IPS DF 6.9 (cell line): ENCODE data around the gene BRD7.

Experiments
- DNase-seq: peaks from one replicate; pipeline ENCODE4 v3.0.0-alpha.2; 2013; ENCODE audit warnings: low read depth, low spot score
- H3K27ac ChIP-seq: one replicate; pipeline ENCODE4 v1.5.1; 2013; ENCODE audit warnings: low read length, control low read depth
- H3K27me3 ChIP-seq: 2 replicates; pipeline ENCODE4 v1.6.1; 2013; ENCODE audit warnings: mild to moderate bottlenecking, low read length; ENCODE audit not compliant: control insufficient read depth, insufficient read depth
- H3K36me3 ChIP-seq: 2 replicates; pipeline ENCODE4 v1.6.1; 2013; ENCODE audit warnings: low read length; ENCODE audit not compliant: control insufficient read depth, insufficient read depth
- H3K4me1 ChIP-seq: 2 replicates; pipeline ENCODE4 v1.6.1; 2013; ENCODE audit warnings: low read length; ENCODE audit not compliant: control insufficient read depth, insufficient read depth
- H3K4me3 ChIP-seq: 2 replicates; pipeline ENCODE4 v1.5.1; 2013; ENCODE audit warnings: mild to moderate bottlenecking, low read length
- H3K9me3 ChIP-seq: 2 replicates; pipeline ENCODE4 v1.6.1; 2013; ENCODE audit warnings: low read length, inconsistent platforms; ENCODE audit not compliant: control insufficient read depth, insufficient read depth
- WGBS: extraction: QIAGEN DNeasy Blood & Tissue Kit; methylation state at CpG from one replicate; pipeline ENCODE4 v1.1.7; 2013; ENCODE audit warnings: mixed read lengths, missing lambda C conversion rate; ENCODE audit not compliant: insufficient read length, insufficient coverage; 5-methylcytosine and 5-hydroxymethylcytosine counted together

BRD7 gene

DNA sequence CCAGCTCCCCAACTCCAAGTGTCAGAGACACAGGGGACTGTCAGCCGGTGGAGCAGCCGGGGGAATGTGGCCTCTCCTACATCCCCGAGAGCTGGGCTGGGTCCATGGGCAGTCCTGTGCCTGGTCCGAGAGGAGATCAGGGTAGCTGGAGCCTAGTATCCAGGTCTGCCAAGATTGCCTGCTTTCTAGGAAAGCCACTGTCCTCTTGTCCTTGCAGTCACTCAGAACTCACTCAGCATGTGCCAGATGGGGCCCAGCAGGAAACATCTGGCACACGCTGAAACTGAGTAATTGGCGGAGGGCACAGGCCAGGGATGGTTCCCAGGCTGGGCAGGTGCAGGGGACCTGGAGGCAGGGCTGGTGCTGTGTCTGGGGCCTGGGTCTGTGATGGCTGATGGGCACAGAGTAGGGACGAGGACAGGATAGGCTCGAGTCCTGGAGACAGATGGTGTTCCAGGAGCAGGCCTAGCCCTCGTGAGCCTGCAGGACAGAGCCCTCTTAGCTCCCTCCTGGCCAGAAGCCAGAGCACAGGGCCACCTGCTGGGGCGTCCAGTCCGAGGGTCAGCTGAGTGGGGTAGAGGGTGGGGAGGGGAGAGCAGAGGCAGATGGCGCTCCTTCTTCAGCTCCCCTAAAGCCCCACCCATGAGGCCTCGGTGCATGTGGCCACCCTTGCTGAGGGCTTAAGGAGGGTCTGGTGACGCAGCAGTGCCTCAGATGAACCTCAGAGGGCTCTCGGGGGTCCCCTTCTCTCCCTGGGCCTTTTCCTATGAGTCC, 71.3 kb downstream of the BRD7 start:
- no peak for DNase-seq
- no peak overlapping the region for H3K27ac ChIP-seq

DNA sequence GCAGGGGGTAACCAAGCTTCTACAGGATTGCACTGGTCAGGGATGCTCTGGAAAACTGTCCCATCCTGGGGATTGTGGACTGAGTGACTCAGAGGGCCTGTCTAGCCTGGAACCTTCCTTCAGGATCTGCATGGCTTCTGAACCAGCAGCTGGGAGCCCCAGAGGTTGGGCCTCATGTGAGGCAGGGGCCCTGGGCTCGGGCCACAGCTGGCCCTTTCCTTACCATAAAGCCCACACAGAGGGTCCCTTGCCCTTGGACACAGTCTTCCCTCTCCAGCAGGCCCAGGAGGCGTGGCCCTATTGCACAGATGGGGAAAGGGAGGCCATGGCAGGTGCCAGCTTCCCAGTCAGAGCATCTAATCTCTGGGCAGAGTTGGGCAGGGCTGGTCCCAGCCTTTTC, 72.0 kb downstream of the BRD7 start:
- no CpG with 5 or more reads among the region's 2 CpGs for WGBS
- Histone ChIP-seq H3K4me1 (no peaks in the 10 kb centered on the region), H3K36me3 (peaks cover 4% of the 10 kb centered on the region; the same call in 1 of the 2 replicates), H3K27me3 (no peaks in the 10 kb centered on the region), H3K9me3 (no peaks in the 10 kb centered on the region), H3K27ac (no peak overlapping the region), H3K4me3 (no peak overlapping the region)
- no peak for DNase-seq

More for the DNA sequence above, 71.3 kb downstream of the BRD7 start:
- Histone ChIP-seq H3K27me3 (no peaks in the 10 kb centered on the region), H3K4me1 (no peaks in the 10 kb centered on the region), H3K9me3 (no peaks in the 10 kb centered on the region), H3K4me3 (no peak overlapping the region), H3K36me3 (peaks cover 4% of the 10 kb centered on the region; the same call in 1 of the 2 replicates)
- WGBS = no CpG with 5 or more reads among the region's 15 CpGs

DNA sequence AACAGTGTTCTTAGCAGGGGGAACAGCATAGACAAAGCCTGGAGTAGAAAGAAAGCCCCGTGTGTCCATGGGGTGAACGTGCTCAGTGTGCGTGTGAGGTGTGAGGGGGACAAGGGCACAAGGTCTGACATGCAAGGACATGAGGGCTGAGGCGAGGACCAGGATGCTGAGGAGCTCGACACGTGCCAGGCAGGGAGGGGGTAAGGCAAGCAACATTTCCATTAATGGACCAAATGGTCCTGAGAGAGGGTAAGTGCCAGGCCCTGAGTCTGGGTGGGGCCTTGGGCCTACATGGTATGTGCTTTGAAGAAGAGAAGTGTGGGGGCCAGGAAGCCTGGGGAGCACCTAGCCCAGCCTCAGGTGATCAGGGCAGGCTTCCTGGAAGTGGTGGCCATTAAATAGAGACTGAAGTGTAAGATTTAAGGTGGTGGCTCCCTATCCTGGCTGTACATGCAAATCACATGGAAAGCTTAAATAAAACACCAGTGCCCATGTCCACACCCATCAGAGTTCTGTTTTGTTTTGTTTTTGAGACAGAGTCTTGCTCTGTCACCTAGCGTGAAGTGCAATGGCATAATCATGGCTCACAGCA, 73.2 kb downstream of the BRD7 start:
- no peak overlapping the region for H3K4me3 ChIP-seq
- WGBS = no CpG with 5 or more reads among the region's 7 CpGs
- no peaks in the 10 kb centered on the region for H3K27me3 ChIP-seq
- peaks cover 4% of the 10 kb centered on the region; the same call in 1 of the 2 replicates for H3K36me3 ChIP-seq
- no peak overlapping the region for H3K27ac ChIP-seq
- DNase-seq = no peak
- no peaks in the 10 kb centered on the region for H3K4me1 ChIP-seq
- no peaks in the 10 kb centered on the region for H3K9me3 ChIP-seq

DNA sequence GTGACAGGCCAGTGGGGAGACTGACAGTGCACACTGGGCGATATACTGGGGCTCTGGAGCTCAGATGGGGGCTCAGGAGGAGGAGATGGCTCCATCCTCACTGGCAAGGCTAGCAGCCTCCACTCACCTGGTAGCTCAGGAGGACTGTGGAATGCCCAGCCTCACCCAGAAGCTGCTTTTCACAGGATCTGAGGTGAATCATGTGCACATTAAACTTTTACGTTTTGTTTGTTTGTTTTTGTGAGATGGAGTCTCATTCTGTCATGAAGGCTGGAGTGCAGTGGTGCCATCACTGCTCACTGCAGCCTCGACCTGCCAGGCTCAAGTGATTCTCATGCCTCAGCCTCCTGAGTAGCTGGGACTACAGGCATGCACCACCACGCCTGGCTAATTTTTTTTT, 73.8 kb downstream of the BRD7 start:
- no peaks in the 10 kb centered on the region for H3K4me1 ChIP-seq
- no peaks in the 10 kb centered on the region for H3K9me3 ChIP-seq
- DNase-seq = no peak
- H3K27ac ChIP-seq = no peak overlapping the region
- peaks cover 4% of the 10 kb centered on the region; the same call in 1 of the 2 replicates for H3K36me3 ChIP-seq
- no peaks in the 10 kb centered on the region for H3K27me3 ChIP-seq
- H3K4me3 ChIP-seq = no peak overlapping the region
- no CpG with 5 or more reads among the region's 4 CpGs for WGBS

DNA sequence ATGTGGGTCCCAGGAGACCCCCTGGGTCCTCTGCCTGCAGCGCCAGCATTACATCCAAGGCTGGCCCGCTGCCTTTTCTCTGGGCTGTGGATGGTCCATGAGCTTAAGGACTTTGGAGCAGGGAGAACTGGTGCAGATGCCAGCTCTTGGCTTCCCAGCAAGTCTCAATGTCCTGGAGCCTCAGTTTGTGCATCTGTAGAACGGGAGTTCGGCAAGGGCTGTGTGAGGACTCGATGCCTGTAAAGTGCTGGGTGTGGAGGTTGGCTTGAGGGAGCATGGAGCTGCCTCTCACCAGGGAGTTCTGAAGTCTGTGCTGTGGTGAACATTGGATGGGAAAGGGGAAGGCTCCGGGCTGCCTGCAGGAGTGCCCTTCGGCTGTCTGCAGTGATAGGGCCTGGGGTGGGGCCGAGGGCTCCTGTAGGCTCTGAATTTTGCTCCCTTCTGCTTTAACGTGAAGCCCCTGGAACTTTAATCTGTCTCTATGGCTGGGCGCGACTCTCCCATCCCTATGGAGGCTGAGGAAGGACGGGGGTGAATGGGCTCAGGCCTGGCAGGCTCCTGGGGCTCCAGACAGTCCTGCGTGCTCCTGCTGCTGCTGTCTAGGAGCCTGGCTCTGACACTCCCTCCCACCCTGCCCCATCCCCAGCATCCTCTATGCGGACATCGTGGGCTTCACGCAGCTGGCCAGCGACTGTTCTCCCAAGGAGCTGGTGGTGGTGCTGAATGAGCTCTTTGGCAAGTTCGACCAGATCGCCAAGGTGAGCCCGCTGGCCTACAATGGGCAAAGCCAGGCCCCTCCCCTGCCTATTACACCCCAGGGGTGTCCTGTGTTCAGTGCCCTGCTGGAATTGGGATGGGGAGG, 74.6 kb downstream of the BRD7 start:
- Histone ChIP-seq H3K27me3 (no peaks in the 10 kb centered on the region), H3K9me3 (no peaks in the 10 kb centered on the region), H3K4me1 (no peaks in the 10 kb centered on the region), H3K27ac (no peak overlapping the region), H3K4me3 (no peak overlapping the region), H3K36me3 (peaks cover 4% of the 10 kb centered on the region; the same call in 1 of the 2 replicates)
- DNase-seq = no peak
- WGBS = no CpG with 5 or more reads among the region's 20 CpGs

DNA sequence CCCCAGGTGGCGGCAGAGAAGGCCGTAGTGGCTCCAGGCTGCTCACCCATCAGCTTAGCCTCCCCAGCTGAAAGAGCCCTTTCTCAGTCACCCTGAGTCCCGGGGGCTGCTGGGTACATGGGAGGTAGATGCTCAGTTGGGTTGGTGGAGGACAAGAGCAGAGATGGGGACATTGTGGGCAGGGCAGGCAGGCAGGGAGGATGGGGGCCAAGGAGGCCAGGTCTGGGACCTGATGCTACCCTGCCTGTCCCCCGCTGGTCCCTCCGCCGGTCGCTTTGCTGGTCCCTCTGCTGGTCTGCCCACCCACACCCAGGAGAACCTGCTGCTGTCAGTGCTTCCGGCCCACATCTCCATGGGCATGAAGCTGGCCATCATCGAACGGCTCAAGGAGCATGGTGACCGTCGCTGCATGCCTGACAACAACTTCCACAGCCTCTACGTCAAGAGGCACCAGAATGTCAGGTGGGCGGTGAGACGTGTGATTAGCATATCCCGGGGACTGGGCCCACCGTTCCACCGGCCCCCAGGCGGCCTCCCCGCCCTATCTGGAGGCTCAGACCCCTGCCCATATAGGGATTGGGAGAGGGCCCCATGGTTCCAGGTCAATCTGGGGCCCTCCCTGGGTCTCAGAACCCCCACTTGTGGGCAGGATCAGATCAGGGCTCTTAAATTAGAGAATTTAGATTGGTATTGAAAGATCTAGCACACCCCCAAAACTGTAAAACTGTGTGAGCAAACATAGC, 75.6 kb downstream of the BRD7 start:
- H3K4me3 ChIP-seq = no peak overlapping the region
- no peaks in the 10 kb centered on the region for H3K27me3 ChIP-seq
- no peaks in the 10 kb centered on the region for H3K4me1 ChIP-seq
- DNase-seq = no peak
- no peak overlapping the region for H3K27ac ChIP-seq
- peaks cover 4% of the 10 kb centered on the region; the same call in 1 of the 2 replicates for H3K36me3 ChIP-seq
- no peaks in the 10 kb centered on the region for H3K9me3 ChIP-seq
- WGBS = no CpG with 5 or more reads among the region's 20 CpGs

DNA sequence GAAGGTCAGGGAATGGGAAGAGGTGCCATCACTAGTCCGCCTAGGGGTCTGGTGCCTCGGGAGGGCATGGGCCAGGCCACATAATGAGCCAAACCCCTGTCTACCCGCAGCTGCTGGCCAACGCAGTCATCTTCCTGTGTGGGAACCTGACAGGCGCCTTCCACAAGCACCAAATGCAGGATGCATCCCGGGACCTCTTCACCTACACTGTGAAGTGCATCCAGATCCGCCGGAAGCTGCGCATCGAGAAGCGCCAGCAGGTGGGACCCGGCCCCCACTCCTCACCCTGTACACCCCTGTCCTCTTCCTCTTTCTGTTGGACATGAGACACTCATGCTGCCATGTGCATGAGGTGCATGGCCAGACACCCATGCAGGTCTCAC, 76.2 kb downstream of the BRD7 start:
- H3K9me3 ChIP-seq = no peaks in the 10 kb centered on the region
- H3K36me3 ChIP-seq = peaks cover 4% of the 10 kb centered on the region; the same call in 1 of the 2 replicates
- no CpG with 5 or more reads among the region's 12 CpGs for WGBS
- no peak for DNase-seq
- H3K4me1 ChIP-seq = no peaks in the 10 kb centered on the region
- H3K27me3 ChIP-seq = no peaks in the 10 kb centered on the region
- H3K4me3 ChIP-seq = no peak overlapping the region
- no peak overlapping the region for H3K27ac ChIP-seq

DNA sequence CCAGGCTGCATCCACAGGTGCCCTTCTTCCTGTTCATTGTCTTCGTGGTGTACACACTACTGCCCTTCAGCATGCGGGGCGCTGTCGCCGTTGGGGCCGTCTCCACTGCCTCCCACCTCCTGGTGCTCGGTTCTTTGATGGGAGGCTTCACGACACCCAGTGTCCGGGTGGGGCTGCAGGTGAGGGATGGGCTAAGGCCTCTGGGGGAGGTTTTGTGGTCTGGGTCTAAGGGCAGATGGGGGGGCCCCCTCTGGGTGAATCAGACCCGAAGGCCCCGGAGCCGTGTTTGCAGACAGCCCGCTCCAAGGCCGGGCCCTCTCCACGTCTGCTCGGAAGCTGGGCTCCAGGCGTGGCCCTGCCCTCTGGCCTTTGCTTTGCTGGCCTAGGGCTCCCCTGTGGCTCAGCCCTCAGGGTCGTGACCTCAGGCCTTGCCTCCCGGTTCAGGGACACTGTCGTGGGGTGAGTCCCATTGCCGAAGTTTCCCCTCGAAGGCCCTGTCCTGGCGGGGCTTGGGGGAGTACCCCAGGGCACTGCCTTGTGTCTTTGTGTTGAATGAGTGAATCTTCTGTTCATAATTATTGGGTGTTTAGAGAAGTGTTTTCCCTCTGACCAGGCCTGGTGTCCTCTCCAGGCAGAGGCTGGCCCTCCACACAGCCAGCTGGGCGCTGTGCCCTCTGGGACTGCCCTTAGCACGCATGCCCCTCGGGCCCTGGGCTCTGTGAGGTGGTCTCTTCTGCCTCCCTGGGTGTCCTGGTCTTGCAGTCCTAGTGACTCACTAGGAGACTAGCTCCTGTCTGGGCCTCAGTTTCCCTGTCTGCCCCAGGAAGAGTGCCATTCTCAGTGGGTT, 76.8 kb downstream of the BRD7 start:
- Histone ChIP-seq H3K27me3 (no peaks in the 10 kb centered on the region), H3K4me3 (no peak overlapping the region), H3K27ac (no peak overlapping the region), H3K36me3 (peaks cover 4% of the 10 kb centered on the region; the same call in 1 of the 2 replicates), H3K4me1 (no peaks in the 10 kb centered on the region), H3K9me3 (no peaks in the 10 kb centered on the region)
- no peak for DNase-seq
- no CpG with 5 or more reads among the region's 26 CpGs for WGBS

DNA sequence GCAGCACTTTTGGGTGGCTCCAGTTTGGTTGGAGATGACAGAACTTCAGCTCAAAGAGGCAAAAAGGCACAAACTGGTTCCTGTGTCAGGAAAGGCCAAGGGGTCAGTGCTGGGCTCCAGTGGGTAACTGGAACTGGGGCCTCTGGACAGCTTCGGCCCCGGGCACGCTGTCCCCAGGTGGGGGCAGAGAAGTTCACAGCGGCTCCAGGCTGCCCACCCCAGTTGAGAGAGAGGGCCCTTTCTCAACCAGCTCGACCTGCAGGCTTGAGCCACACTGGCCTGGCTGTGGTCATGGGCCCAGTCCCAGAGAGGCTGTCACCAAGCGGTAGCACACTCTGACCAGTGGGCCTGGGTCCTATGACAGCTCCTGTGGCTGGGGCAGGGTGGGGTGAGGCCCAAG, 77.9 kb downstream of the BRD7 start:
- Histone ChIP-seq H3K4me1 (no peaks in the 10 kb centered on the region), H3K36me3 (peaks cover 4% of the 10 kb centered on the region; the same call in 1 of the 2 replicates), H3K27me3 (no peaks in the 10 kb centered on the region), H3K9me3 (no peaks in the 10 kb centered on the region), H3K4me3 (no peak overlapping the region), H3K27ac (no peak overlapping the region)
- no CpG with 5 or more reads among the region's 6 CpGs for WGBS
- DNase-seq = no peak
